MG63 (cell line): ENCODE measurements around the gene IPO4. TPM values are rescaled to one million over a fixed set of nuclear protein-coding genes. Genes with fewer than 3 reads are reported as not detected.

Source experiments
- DNase-seq: peaks from one replicate; pipeline ENCODE4 v3.0.0-alpha.2; 2020
- H3K27me3 ChIP-seq: fragments of 250-450 bp; sonication (Bioruptor Pico); 2 replicates; pipeline ENCODE4 v1.5.1; 2020; ENCODE audit warnings: mild to moderate bottlenecking, moderate library complexity
- H3K36me3 ChIP-seq: fragments of 250-450 bp; sonication (Bioruptor Pico); 2 replicates; pipeline ENCODE4 v1.5.1; 2020; ENCODE audit warnings: mild to moderate bottlenecking, moderate library complexity
- H3K4me3 ChIP-seq: fragments of 250-450 bp; sonication (Bioruptor Pico); 2 replicates; pipeline ENCODE4 v1.5.1; 2020; ENCODE audit warnings: mild to moderate bottlenecking, moderate library complexity
- H3K9me3 ChIP-seq: fragments of 250-450 bp; sonication (Bioruptor Pico); 2 replicates; pipeline ENCODE4 v1.5.1; 2020; ENCODE audit warnings: mild to moderate bottlenecking, moderate library complexity
- total RNA-seq: library from RNA; depleted of rRNA; stranded (reverse); fragments of >200 nt; shearing (Covaris generic); gene quantifications from 2 replicates; pipeline ENCODE4 v1.2.3, GENCODE V29; 2014; ENCODE audit warnings: low replicate concordance

IPO4 gene
- total RNA-seq, 1 experiment from 2014 or later: 60.5 TPM

GRCh38 chr14:24167469-24168114 lies 21.0 kb downstream of the IPO4 start:
- H3K27me3 ChIP-seq: no peaks in the 10 kb centered on the region
- peaks cover 15% of the 10 kb centered on the region for H3K36me3 ChIP-seq
- no peak for DNase-seq
- H3K4me3 ChIP-seq: no peak overlapping the region
- H3K9me3 ChIP-seq: no peaks in the 10 kb centered on the region

GRCh38 chr14:24165785-24166184 lies 22.8 kb downstream of the IPO4 start:
- no peak for DNase-seq
- Histone ChIP-seq H3K36me3 (peaks cover 22% of the 10 kb centered on the region), H3K27me3 (no peaks in the 10 kb centered on the region), H3K9me3 (no peaks in the 10 kb centered on the region), H3K4me3 (no peak overlapping the region)

- H3K9me3 ChIP-seq: no peaks in the 10 kb centered on the region
- peaks cover 28% of the 10 kb centered on the region for H3K36me3 ChIP-seq
- no peak overlapping the region for H3K4me3 ChIP-seq
- DNase-seq: no peak
- H3K27me3 ChIP-seq: no peaks in the 10 kb centered on the region
Observed at GRCh38 chr14:24164518-24164991, 24.1 kb downstream of the IPO4 start.

DNA sequence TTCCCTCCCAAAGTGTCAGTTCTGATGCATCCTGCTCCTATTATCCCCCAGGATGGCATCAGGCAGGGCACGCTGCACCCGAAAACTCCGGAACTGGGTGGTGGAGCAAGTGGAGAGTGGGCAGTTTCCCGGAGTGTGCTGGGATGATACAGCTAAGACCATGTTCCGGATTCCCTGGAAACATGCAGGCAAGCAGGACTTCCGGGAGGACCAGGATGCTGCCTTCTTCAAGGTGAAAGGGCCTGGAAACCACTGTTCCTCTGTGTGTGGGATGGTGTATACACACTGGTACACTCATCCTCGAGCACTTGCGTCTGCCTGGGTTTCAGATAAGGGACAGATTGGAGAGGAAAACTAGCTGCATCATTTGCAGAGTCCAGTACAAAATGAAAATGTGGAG lies 26.5 kb downstream of the IPO4 start:
- H3K36me3 ChIP-seq: peaks cover 28% of the 10 kb centered on the region
- H3K4me3 ChIP-seq: peak overlapping the region; percentile 57
- no peaks in the 10 kb centered on the region for H3K9me3 ChIP-seq
- no peak for DNase-seq
- no peaks in the 10 kb centered on the region for H3K27me3 ChIP-seq

- peaks cover 28% of the 10 kb centered on the region for H3K36me3 ChIP-seq
Observed at GRCh38 chr14:24160850-24161804, 27.5 kb downstream of the IPO4 start, which contains the start of gene IRF9. Gene IRF9 (plus strand): TSS chr14:24161265. CDS start chr14:24162145, 880 bp downstream.

GRCh38 chr14:24160499-24160849 lies 28.1 kb downstream of the IPO4 start:
- Histone ChIP-seq H3K36me3 (peaks cover 32% of the 10 kb centered on the region), H3K4me3 (no peak overlapping the region), H3K9me3 (no peaks in the 10 kb centered on the region), H3K27me3 (no peaks in the 10 kb centered on the region)
- no peak for DNase-seq

More at GRCh38 chr14:24160850-24161804, 27.5 kb downstream of the IPO4 start, which contains the start of gene IRF9:
- no peaks in the 10 kb centered on the region for H3K27me3 ChIP-seq
- peak within 1 kb of the TSS; percentile 57 for H3K4me3 ChIP-seq
- peak; percentile 86 for DNase-seq
- H3K9me3 ChIP-seq: no peaks in the 10 kb centered on the region

DNA sequence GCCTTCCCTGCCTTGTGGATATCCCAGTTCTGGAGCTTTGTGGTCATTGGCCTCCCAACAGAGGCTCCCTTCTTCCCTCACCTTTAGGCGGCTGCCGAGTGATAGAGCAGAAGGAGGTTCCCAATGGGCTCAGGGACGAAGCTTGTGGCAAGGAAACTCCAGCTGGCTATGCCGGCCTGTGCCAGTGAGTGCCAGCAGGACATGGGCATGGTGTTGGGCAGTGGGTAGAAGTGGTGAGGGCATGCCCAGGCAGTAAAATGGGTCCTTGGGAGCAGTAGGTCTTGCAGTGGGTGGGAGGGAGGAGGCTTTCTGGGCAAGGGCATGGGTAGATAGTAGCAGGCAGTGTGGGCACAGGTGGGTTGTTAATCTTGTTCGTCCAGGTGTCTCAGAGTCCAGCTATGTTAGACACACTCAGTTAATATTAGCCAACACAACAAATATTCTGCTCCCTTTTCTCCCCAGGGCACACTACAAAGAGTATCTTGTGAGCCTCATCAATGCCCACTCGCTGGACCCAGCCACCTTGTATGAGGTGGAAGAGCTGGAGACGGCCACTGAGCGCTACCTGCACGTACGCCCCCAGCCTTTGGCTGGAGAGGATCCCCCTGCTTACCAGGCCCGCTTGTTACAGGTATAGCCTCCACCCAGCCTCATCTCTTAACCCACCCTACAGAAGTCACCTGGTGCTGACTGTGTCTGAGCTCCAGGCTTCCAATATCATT lies 28.7 kb downstream of the IPO4 start:
- Histone ChIP-seq H3K9me3 (no peaks in the 10 kb centered on the region), H3K4me3 (no peak overlapping the region), H3K27me3 (no peaks in the 10 kb centered on the region), H3K36me3 (peaks cover 37% of the 10 kb centered on the region)
- no peak for DNase-seq

DNA sequence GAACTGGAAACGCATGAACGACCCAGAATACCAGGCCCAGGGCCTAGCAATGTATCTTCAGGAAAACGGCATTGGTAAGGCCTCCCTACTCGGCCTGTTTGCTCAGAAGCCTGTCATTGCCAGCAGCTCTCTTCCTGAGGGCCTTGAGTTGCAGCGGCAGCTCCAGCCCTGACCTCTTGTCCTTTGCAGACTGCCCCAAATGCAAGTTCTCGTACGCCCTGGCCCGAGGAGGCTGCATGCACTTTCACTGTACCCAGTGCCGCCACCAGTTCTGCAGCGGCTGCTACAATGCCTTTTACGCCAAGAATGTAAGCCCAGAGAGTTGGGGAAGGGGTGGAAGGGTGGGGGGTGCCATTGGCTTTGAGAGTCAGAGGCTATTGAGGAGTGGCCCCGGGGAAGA lies 31.3 kb downstream of the IPO4 start:
- Histone ChIP-seq H3K27me3 (no peaks in the 10 kb centered on the region), H3K4me3 (no peak overlapping the region), H3K36me3 (peaks cover 28% of the 10 kb centered on the region), H3K9me3 (no peaks in the 10 kb centered on the region)
- DNase-seq: no peak

DNA sequence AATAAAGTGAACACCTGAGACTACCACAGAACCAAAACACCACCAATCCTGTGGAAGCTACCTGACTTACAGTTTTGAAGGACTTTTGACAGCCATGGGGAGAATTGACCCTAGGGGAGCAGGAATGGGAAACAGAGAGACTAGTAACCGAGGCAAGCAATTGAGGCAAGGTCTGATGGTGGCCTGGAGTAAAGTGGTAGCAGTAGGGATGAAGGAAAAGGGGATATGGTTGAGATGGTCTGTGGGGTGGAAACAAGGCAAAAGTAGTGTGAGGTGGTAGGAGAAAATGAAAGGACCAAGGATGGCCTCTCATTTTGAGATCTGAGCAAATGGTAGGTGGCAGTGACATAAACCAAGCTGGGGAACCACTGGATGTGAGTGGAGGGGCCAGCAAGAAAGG lies 31.8 kb downstream of the IPO4 start:
- no peak for DNase-seq
- Histone ChIP-seq H3K36me3 (peaks cover 23% of the 10 kb centered on the region), H3K4me3 (no peak overlapping the region), H3K27me3 (no peaks in the 10 kb centered on the region), H3K9me3 (no peaks in the 10 kb centered on the region)

- Histone ChIP-seq H3K4me3 (no peak overlapping the region), H3K27me3 (no peaks in the 10 kb centered on the region), H3K9me3 (no peaks in the 10 kb centered on the region), H3K36me3 (peaks cover 20% of the 10 kb centered on the region)
- DNase-seq: no peak
Observed at GRCh38 chr14:24155100-24155499, 33.5 kb downstream of the IPO4 start.

- H3K27me3 ChIP-seq: no peaks in the 10 kb centered on the region
- DNase-seq: no peak
- no peak overlapping the region for H3K4me3 ChIP-seq
- H3K36me3 ChIP-seq: peaks cover 31% of the 10 kb centered on the region
- no peaks in the 10 kb centered on the region for H3K9me3 ChIP-seq
Observed at GRCh38 chr14:24151404-24152080, 37.1 kb downstream of the IPO4 start.

- no peak for DNase-seq
- Histone ChIP-seq H3K4me3 (no peak overlapping the region), H3K9me3 (no peaks in the 10 kb centered on the region), H3K36me3 (peaks cover 31% of the 10 kb centered on the region), H3K27me3 (no peaks in the 10 kb centered on the region)
Observed at GRCh38 chr14:24150993-24151392, 37.6 kb downstream of the IPO4 start.

- no peaks in the 10 kb centered on the region for H3K27me3 ChIP-seq
- H3K36me3 ChIP-seq: peaks cover 29% of the 10 kb centered on the region
- no peaks in the 10 kb centered on the region for H3K9me3 ChIP-seq
- no peak for DNase-seq
- no peak overlapping the region for H3K4me3 ChIP-seq
Observed at GRCh38 chr14:24150567-24150966, 38.0 kb downstream of the IPO4 start.

DNA sequence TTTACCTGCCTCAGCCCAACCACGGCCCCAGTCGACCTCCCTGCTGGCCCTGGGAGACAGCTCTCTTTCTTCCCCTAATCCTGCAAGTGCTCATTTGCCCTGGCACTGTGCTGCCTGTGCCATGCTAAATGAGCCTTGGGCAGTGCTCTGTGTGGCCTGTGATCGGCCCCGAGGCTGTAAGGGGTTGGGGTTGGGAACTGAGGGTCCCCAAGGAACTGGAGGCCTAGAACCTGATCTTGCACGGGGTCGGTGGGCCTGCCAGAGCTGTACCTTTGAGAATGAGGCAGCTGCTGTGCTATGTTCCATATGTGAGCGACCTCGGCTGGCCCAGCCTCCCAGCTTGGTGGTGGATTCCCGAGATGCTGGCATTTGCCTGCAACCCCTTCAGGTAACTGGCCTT lies 38.6 kb downstream of the IPO4 start:
- DNase-seq: no peak
- H3K36me3 ChIP-seq: peaks cover 25% of the 10 kb centered on the region
- no peaks in the 10 kb centered on the region for H3K27me3 ChIP-seq
- no peaks in the 10 kb centered on the region for H3K9me3 ChIP-seq
- no peak overlapping the region for H3K4me3 ChIP-seq

GRCh38 chr14:24149302-24149969 lies 39.2 kb downstream of the IPO4 start:
- Histone ChIP-seq H3K36me3 (peaks cover 27% of the 10 kb centered on the region), H3K9me3 (no peaks in the 10 kb centered on the region), H3K4me3 (no peak overlapping the region), H3K27me3 (no peaks in the 10 kb centered on the region)
- no peak for DNase-seq
